ENCODE data around the gene VGLL2.

Gene VGLL2, protein sequence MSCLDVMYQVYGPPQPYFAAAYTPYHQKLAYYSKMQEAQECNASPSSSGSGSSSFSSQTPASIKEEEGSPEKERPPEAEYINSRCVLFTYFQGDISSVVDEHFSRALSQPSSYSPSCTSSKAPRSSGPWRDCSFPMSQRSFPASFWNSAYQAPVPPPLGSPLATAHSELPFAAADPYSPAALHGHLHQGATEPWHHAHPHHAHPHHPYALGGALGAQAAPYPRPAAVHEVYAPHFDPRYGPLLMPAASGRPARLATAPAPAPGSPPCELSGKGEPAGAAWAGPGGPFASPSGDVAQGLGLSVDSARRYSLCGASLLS

DNA sequence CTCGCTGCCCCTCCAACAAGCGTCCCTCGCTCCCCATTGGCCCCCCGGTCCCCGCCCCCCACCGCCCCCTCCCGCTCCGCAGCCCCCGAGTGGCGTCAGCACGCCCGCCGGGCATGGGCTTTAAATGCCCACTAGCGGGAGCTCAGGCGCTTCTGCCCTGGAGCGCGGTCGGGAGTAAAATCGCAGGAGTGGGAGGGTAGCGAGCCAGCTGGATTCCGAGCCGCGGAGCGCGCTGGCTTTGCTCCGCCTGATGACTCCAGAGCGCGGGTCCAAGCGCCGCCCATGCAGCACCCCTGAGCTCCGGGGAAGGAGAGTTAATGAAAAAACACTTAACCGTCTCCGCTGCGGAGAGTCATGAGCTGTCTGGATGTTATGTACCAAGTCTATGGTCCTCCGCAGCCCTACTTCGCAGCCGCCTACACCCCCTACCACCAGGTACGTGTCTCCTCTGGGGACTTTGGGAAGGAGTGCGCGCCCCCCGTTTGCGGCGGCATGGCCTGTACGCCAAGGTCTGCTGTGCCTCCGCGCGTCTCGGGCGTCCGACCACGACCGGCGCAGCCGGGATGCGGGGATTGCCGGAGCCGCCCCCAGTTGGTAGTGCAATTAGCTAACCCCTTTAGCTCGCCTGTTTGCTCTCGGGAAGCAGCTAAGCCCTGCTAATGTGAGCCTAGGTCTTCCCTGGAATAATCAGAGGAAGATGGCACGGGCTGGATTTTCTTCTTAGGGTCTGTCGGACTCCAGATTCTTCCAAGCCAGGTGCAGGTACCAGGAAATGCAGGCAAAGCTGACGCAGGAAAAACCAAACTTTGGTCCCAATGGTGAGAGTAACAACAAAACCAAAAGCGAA, at the start of gene VGLL2:
Gene VGLL2, plus strand, starts transcription at position 149 of the 847 bp plus-strand sequence. Its CDS starts 206 bp downstream, at position 355.
- Mint-ChIP-seq H3K9me3 (no peaks in the 10 kb centered on the region), H3K27me3 (ENCODE audit: low read depth) (peaks cover 99% of the 10 kb centered on the region), H3K27ac (peak within 1 kb of the TSS in 2 of 3 experiments; percentile 5 to 9), H3K36me3 (ENCODE audit: low read depth) (no peaks in the 10 kb centered on the region), H3K4me3 (peak within 1 kb of the TSS; percentile 84 to 92 (median 89)), H3K4me1 (peaks cover 29% of the 10 kb centered on the region)
- TF ChIP-seq, protein P1, sequence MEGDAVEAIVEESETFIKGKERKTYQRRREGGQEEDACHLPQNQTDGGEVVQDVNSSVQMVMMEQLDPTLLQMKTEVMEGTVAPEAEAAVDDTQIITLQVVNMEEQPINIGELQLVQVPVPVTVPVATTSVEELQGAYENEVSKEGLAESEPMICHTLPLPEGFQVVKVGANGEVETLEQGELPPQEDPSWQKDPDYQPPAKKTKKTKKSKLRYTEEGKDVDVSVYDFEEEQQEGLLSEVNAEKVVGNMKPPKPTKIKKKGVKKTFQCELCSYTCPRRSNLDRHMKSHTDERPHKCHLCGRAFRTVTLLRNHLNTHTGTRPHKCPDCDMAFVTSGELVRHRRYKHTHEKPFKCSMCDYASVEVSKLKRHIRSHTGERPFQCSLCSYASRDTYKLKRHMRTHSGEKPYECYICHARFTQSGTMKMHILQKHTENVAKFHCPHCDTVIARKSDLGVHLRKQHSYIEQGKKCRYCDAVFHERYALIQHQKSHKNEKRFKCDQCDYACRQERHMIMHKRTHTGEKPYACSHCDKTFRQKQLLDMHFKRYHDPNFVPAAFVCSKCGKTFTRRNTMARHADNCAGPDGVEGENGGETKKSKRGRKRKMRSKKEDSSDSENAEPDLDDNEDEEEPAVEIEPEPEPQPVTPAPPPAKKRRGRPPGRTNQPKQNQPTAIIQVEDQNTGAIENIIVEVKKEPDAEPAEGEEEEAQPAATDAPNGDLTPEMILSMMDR (IDR thresholded peaks at IDR 0.05; ENCODE audit: unreplicated experiment in 3 of 3): peak in 2 of 3 experiments; percentile 17 to 34

DNA sequence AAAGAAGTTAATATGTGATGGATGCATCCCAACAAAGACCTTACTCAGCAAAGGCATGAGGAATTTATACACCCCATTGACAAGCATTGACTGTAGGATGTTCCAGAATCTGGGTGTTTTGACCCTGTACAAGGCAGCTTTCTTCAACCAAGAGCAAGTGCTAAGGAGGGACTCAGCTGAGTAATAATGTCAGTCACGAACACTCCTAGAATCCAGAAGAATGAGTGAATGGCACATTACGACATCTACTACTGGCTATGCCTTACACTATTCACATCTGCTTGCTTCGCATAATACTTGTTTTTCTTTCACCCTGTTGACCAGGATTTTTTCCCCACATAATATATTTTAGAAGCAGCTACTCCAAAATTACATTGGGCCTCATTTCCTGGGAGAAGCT, 42.5 kb upstream of the VGLL2 start:
- peaks cover 3% of the 10 kb centered on the region for H3K27me3 Mint-ChIP-seq (ENCODE audit: low read depth)
- no peaks in the 10 kb centered on the region for H3K36me3 Mint-ChIP-seq (ENCODE audit: low read depth)
- H3K4me1 Mint-ChIP-seq: peaks cover 2% of the 10 kb centered on the region
- no peak overlapping the region for H3K4me3 Mint-ChIP-seq
- no peak overlapping the region for H3K27ac Mint-ChIP-seq
- TF ChIP-seq, protein P1 (IDR thresholded peaks at IDR 0.05; ENCODE audit: unreplicated experiment in 3 of 3): no peak
- no peaks in the 10 kb centered on the region for H3K9me3 Mint-ChIP-seq

DNA sequence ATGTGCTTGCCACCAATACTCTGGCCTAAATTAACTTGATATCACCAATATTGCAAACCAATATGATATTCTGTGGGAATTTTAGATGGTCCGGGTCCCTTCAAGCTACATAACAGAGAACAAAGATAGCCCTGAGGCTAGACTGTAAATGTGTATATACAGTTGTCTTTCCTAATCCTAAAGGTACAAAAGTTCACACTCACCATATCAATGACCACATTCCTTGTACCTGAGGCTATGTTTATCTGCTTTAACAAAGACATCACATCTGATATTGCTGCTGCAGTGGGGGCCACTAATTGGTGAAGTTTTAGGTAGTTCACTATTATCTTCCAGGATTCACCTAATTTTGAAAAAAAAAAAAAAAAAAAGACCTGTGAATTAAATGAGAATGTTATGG, 38.6 kb upstream of the VGLL2 start:
- Mint-ChIP-seq H3K4me3 (no peak overlapping the region), H3K27me3 (ENCODE audit: low read depth) (no peaks in the 10 kb centered on the region), H3K9me3 (no peaks in the 10 kb centered on the region), H3K36me3 (ENCODE audit: low read depth) (no peaks in the 10 kb centered on the region), H3K4me1 (peaks cover 14% of the 10 kb centered on the region), H3K27ac (no peak overlapping the region)
- TF ChIP-seq, protein P1 (IDR thresholded peaks at IDR 0.05; ENCODE audit: unreplicated experiment in 3 of 3): no peak

DNA sequence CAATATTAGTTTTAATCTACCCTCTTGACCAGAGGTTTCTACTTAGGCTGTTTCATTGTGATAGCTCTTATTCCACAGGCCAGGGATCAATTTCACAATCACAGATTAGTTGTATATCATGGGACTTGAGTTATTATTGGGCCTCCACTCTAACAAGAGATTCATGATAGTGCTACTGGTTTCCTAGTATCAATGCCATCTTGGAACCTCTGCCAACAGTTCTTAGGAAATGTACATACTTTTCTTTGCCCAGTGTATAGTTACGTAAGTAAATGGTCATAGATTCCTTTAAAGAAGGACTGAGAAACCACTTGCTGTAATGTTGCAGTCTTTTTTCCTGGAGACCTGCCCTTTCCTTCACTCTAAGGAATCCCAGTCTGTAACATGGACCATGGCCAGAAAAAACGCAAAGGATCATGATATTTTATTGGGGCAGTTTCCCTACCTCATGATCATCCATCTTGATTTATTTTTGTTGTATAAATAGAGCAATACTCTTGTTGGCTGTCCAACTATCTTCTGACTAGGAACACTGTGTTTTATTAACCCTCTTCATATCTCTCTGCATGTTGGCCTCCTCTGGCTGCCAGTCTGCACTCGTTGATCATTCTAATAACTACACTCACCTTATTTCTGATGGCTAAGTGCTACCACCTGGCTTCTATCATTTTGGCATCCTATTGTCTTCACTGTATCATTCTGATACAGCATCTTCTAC, 38.0 kb upstream of the VGLL2 start:
- H3K4me1 Mint-ChIP-seq: peaks cover 14% of the 10 kb centered on the region
- H3K36me3 Mint-ChIP-seq (ENCODE audit: low read depth): no peaks in the 10 kb centered on the region
- no peaks in the 10 kb centered on the region for H3K27me3 Mint-ChIP-seq (ENCODE audit: low read depth)
- TF ChIP-seq, protein P1 (IDR thresholded peaks at IDR 0.05; ENCODE audit: unreplicated experiment in 3 of 3): no peak
- no peaks in the 10 kb centered on the region for H3K9me3 Mint-ChIP-seq
- peak overlapping the region in 1 of 3 experiments; percentile 17 for H3K27ac Mint-ChIP-seq
- no peak overlapping the region for H3K4me3 Mint-ChIP-seq

DNA sequence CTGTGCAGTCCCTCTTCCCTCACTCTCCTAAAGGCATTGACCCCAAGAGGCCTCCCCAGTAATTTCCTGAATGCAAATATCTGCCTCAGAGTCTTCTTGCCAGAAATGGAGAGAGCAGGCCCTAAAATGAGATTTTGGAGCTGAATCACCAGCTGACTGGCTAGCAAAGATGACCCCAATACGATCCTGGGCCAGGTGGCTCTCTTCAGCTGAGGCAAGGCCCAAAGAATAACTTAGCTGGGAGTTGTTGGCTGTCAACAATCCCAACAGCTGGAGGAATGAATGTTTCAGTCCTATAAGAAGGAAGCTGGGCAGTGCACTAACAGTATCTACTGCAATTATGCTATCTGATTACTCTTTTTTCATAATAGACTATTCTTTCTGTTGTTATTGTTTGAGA, 37.2 kb upstream of the VGLL2 start:
- Mint-ChIP-seq H3K27me3 (ENCODE audit: low read depth) (no peaks in the 10 kb centered on the region), H3K4me1 (peaks cover 22% of the 10 kb centered on the region), H3K9me3 (no peaks in the 10 kb centered on the region), H3K27ac (peak overlapping the region in 2 of 3 experiments; percentile 17 to 36), H3K36me3 (ENCODE audit: low read depth) (no peaks in the 10 kb centered on the region), H3K4me3 (no peak overlapping the region)
- TF ChIP-seq, protein P1 (IDR thresholded peaks at IDR 0.05; ENCODE audit: unreplicated experiment in 3 of 3): no peak

All from nephron (organoid).